Gastroesophageal sphincter (tissue), 3 donors: Measurements from ENCODE around the gene RPS24.

ENCODE experiments used
- CTCF ChIP-seq, 4 experiments: fragments of 200-600 bp in 2 of 4; fragments of 450-650 bp in 2 of 4; sonication (generic) in 1 of 4; IDR thresholded peaks; one replicate each; pipeline ENCODE4 v1.5.1; 2017 to 2019; ENCODE audit warnings: antibody characterized with exemption in 4 of 4, mild to moderate bottlenecking in 2 of 4, moderate library complexity in 2 of 4
- EP300 ChIP-seq: sonication (generic); formaldehyde crosslinking; IDR thresholded peaks from one replicate; pipeline ENCODE4 v1.6.1; 2017; ENCODE audit warnings: antibody characterized with exemption, mild to moderate bottlenecking
- POLR2A ChIP-seq, 2 donors: fragments of 450-650 bp; IDR thresholded peaks; one replicate each; pipeline ENCODE4 v1.6.1; 2017; ENCODE audit warnings: antibody characterized with exemption in 2 of 2, mild to moderate bottlenecking in 2 of 2, moderate library complexity in 1 of 2
- POLR2AphosphoS5 ChIP-seq: sonication (generic); formaldehyde crosslinking; IDR thresholded peaks from one replicate; pipeline ENCODE4 v1.6.1; 2017; ENCODE audit warnings: antibody characterized with exemption

DNA sequence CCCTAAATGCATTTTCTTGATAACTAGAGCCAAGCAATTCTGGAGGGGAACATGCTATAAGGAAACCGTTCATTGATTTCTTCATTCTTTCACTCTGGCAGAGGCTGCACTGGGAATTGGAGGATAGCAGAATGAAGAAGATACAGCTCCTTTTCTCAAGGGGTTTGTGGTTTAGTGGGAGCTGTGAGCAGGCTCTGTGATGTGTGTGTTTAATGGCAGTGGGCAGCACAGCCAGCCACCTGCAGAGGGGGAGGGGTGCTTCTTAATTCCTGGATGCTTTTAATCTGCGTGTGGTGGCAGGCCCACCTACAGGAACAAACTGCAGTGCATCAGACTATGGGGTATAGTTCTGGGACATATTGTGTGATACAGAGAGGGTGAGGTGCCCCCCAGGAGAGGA lies 31.9 kb downstream of the RPS24 start:
- TF ChIP-seq CTCF (IDR thresholded peaks at IDR 0.05) (no peak), POLR2A (IDR thresholded peaks at IDR 0.05) (no peak), POLR2AphosphoS5 (no peak), EP300 (no peak)
